Stimulated activated effector memory CD8-positive, alpha-beta T cell treated with anti-CD3 and anti-CD28 coated beads, Interleukin-12 subunit alpha, Interleukin-12 subunit beta, amount 100 ng/mL, for 72 hours (primary cell): ENCODE results near the gene ZNF490.
"Not testable (repeated sequence)": the region's sequence is repeated elsewhere in the genome, so short reads cannot be mapped to it uniquely, and the experiment has no call there.

Source experiments
- ATAC-seq: fragments of 150-1000 bp; cut with Tn5 transposase; 2 replicates; pipeline ENCODE4 v1.10.0; 2021
- DNase-seq, 2 donors: peaks; one replicate each; pipeline ENCODE4 v3.0.0; 2021 to 2022; ENCODE audit warnings: low spot score in 2 of 2
- H3K27ac Mint-ChIP-seq: one replicate; pipeline ENCODE4 v1.8.0; 2022; ENCODE audit warnings: mild to moderate bottlenecking, mixed read lengths
- H3K36me3 Mint-ChIP-seq: one replicate; pipeline ENCODE4 v1.8.0; 2022; ENCODE audit warnings: mild to moderate bottlenecking, mixed read lengths
- H3K4me1 Mint-ChIP-seq: one replicate; pipeline ENCODE4 v1.8.0; 2022; ENCODE audit warnings: mixed read lengths
- H3K4me3 Mint-ChIP-seq: one replicate; pipeline ENCODE4 v1.8.0; 2022; ENCODE audit warnings: mild to moderate bottlenecking, mixed read lengths
- H3K9me3 Mint-ChIP-seq: one replicate; pipeline ENCODE4 v1.8.0; 2022; ENCODE audit warnings: mixed read lengths

ZNF490 gene

DNA sequence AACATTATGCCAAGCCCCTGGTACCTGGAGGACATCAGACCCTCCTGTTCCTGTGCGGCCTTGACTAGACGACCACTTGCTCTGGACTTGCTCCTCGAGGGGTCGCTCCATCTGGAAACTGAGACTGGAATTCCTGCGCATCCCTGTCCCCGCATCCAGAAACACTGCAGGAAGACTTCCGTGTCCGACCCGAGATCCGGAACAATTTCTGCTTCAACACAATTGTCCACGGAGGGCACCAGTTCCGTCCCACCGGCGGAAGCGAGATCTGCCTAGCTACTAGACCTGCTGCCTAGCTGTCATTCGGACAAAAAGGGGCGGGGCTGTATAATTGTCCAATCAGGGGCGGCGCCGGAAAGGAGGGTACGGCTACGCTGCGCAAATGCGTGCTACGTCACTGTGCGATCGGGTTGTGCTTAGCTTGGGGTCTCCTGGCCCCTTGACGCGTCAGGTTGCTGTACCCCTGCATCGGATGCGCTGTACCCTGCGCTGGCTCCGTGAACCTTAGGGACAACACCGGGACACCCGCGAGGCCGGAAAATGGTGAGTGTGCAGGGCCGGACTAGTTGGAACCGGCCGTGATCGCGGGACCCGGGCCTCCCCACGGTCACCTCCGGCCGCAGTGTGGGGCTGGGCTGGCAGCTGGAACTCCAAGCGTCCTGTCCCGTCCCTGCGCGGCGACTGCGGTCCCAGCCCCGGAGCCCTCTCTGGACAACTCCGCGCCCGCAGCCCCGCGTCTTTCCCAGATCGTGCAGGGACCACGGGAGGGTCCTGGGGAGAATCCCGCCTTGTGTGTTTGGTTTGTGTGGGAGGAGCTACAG is at the start of gene ZNF490, which contains the start of gene ZNF791:
ZNF490 (minus strand) TSS at position 274 of the 821 bp plus-strand sequence; CDS start at position 141, 133 bp downstream.
ZNF791 (plus strand) TSS at position 381 of the 821 bp plus-strand sequence; CDS start at position 541, 160 bp downstream.
- Mint-ChIP-seq H3K9me3 (no peaks in the 10 kb centered on the region), H3K36me3 (peaks cover 60% of the 10 kb centered on the region), H3K4me1 (peaks cover 22% of the 10 kb centered on the region), H3K27ac (peak within 1 kb of the TSS; percentile 95), H3K4me3 (peak within 1 kb of the TSS; percentile 98)
- DNase-seq = peak; percentile 88 to 98
- peak; percentile 98 for ATAC-seq

DNA sequence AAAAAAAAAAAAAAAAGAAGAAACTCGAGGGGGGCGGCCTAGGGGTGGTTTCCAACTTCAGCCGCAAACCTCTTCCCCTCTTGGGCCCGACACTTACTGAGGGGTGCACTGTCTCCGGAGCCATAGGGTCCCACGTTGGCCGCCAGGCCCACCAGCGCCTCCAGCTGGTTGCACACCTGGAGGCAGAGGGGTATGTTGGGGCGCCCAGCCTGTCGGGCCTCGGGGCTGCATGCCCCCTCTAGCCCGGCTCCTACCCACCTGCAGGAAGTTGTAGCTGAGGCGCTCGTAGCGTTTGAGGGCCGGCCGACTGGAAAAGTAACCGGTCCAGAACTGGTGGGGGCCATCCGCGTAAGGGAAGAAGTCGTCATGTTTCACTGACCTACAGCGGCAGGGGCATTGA is 47.4 kb upstream of the ZNF490 start:
- ATAC-seq (no peak), DNase-seq (no peak)
- H3K27ac Mint-ChIP-seq = no peak overlapping the region
- peaks cover 9% of the 10 kb centered on the region for H3K4me1 Mint-ChIP-seq
- no peaks in the 10 kb centered on the region for H3K9me3 Mint-ChIP-seq
- peaks cover 100% of the 10 kb centered on the region for H3K36me3 Mint-ChIP-seq
- H3K4me3 Mint-ChIP-seq = no peak overlapping the region

DNA sequence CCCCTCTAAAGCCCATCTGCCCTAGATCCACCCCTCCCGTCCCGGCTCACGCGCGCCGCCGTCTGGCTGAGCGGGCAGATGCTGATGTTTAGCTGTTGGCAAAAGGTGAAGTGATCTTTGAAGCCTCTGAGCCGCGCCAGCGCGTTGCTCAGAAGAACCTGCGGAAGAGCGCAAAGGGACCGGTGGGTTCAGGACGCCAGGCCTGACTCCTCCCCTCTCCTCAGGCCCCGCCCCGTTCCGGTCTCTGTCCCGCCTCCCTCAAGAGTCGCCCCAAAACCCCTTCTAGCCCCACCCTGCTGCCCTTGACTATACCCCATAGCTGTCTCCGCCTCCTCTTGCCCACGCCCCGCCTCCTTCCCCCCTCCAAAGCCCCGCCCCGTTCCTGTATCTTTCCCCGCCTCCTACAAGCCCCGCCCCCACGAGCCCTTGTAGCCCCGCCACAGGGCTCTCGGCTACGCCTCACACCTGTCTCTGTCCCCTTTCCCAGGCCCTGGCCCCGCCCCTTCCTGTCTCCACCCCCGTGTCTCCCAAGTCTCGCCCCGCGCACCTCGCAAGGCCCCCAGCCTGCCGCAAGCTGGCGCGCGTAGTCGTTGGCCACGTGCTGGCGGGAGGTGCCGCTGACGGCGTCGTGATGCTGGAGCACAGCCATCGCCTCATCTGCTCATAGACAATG is 46.4 kb upstream of the ZNF490 start:
- ATAC-seq (peak; percentile 39), DNase-seq (no peak)
- Mint-ChIP-seq H3K9me3 (no peaks in the 10 kb centered on the region), H3K4me3 (no peak overlapping the region), H3K36me3 (peaks cover 100% of the 10 kb centered on the region), H3K4me1 (peaks cover 9% of the 10 kb centered on the region), H3K27ac (no peak overlapping the region)

DNA sequence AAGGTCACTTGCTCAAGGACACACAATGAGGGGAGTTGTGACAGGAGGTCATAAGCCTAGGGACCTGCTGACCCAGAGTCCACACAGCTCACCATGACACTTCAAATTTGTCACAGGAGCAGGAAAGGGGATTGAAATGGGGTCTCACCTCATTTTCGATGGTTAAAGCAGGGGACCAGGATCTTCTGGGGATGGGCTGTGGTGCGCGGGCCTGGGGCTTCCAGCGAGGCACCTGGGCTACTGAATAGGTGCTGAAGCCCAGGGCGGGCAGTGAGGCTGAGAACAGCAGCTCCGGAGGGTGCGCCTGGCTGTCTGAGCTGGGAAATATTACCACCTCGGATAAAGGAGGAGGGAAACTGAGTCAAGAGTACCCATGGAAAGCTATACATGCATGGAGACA is 44.9 kb upstream of the ZNF490 start:
- ATAC-seq (no peak), DNase-seq (no peak)
- Mint-ChIP-seq H3K9me3 (no peaks in the 10 kb centered on the region), H3K36me3 (peaks cover 100% of the 10 kb centered on the region), H3K27ac (peak overlapping the region; percentile 9), H3K4me3 (no peak overlapping the region), H3K4me1 (peaks cover 9% of the 10 kb centered on the region)

DNA sequence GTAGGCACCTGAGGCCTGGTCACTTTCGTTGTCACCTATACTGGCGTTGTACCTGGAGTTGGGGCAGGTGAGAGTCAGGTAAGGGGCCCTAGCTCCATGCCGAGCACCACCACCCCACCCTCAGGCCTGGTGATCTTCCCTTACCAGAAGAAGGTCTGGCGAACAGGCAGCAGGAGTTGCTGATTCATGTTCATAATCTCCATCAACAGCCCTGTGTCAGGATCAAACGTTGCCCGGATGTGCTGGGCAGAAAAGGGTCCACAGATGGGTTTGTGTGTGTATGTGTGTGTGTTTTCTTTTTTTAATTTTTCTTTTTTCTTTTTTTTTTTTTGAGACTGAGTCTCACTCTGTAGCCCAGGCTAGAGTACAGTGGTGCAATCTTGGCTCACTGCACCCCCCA is 41.6 kb upstream of the ZNF490 start:
- H3K27ac Mint-ChIP-seq = no peak overlapping the region
- no peaks in the 10 kb centered on the region for H3K9me3 Mint-ChIP-seq
- DNase-seq (no peak), ATAC-seq (no peak)
- no peak overlapping the region for H3K4me3 Mint-ChIP-seq
- H3K4me1 Mint-ChIP-seq = peaks cover 14% of the 10 kb centered on the region
- peaks cover 95% of the 10 kb centered on the region for H3K36me3 Mint-ChIP-seq

DNA sequence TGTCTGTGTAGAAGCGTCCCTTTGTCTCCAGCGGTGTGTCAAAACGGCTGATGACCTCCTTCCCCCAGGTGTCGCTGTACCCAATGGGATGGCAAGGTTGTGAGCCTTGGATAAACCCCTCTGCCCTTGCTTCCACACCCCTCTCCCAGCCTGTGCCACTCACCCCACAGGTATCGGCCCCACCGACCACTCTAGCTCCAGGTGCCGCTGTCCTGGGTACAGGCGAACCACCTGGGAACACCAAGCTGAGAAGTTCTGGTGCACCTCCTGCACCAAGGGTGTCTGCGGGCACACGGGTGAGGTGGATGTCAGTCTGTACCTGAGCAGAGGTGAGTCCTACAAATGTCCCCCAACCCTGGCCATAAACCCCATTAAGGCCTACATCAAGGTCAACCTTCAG is 39.3 kb upstream of the ZNF490 start:
- no peak overlapping the region for H3K4me3 Mint-ChIP-seq
- peaks cover 93% of the 10 kb centered on the region for H3K36me3 Mint-ChIP-seq
- peak overlapping the region; percentile 48 for H3K27ac Mint-ChIP-seq
- DNase-seq = no peak
- H3K9me3 Mint-ChIP-seq = no peaks in the 10 kb centered on the region
- ATAC-seq = no peak
- H3K4me1 Mint-ChIP-seq = peaks cover 9% of the 10 kb centered on the region

DNA sequence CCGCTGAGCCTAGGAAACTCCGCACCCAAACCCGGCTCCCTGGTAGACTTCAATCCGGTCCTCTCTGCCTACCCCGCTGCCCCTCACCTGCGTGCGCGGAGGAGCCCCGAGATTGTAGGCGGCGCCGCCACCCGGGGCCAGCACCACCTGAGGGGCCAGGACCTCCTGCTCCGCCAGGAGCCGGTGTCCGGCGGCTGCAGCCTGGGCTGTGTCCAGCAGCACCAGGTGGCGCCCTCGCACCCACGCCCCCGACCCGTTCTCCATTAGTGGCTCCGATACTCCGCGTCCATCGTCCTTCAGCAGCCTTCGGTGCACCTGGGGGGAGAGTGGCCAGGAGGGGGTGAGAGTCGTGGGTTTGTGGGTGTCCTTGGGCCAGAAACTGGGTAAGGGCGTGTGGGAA is 37.5 kb upstream of the ZNF490 start:
- Mint-ChIP-seq H3K27ac (peak overlapping the region; percentile 34), H3K36me3 (peaks cover 88% of the 10 kb centered on the region)
- DNase-seq = no peak

DNA sequence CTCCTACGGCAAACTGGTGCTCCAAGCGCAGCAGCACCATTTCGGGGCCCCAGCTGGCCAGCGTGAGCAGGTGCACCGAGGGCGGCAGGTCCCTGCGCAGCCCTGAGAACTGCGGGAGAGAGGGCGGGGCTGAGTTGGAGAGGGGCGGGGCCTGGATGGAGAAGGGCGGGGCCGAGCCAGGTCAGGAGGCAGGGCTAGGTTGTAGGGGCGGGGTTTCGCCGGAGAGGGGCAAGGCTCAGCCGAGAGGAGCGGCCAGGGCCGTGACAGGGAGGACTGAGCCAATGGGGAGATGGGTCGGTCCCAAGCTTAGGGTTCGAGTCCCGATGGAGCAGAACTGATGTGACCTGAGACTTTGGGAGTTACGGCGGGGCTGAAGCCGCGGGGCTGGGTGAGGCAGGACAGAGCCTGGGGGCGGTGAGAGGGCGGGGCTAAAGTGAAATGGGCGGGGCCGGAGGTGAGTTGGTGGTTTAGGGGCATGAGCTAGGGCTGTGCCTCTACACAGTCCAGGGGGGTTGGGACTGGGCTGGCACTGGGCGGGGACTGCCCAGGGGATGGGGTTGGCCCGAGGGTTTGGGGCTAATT is 37.0 kb upstream of the ZNF490 start:
- peaks cover 88% of the 10 kb centered on the region for H3K36me3 Mint-ChIP-seq
- ATAC-seq = peak; percentile 74
- no peak overlapping the region for H3K4me3 Mint-ChIP-seq
- peaks cover 9% of the 10 kb centered on the region for H3K4me1 Mint-ChIP-seq
- H3K27ac Mint-ChIP-seq = peak overlapping the region; percentile 40
- peak in 1 of 2 donors; percentile 14 for DNase-seq
- H3K9me3 Mint-ChIP-seq = no peaks in the 10 kb centered on the region

More for the DNA sequence above, 37.5 kb upstream of the ZNF490 start:
- no peak for ATAC-seq
- Mint-ChIP-seq H3K4me3 (no peak overlapping the region), H3K4me1 (peaks cover 9% of the 10 kb centered on the region), H3K9me3 (no peaks in the 10 kb centered on the region)

DNA sequence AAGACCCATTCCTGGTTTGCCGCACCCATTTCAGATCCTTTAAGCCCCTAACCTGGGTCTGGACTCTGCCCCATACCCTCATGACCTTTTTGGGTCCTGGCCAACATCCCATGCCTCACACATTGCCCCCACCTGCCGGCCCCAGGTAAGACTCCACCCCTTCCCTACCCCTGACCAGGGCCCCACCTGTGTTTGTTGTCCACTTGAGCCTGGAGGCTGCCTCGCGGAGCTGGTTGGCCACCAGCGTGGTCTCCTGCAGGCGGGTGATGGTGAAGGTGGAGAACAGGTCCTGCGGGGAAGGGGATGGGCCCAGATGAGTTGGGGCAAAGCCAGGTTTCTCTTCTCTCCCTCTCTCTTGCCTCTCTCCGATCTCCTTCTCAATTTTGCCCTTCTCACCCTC is 36.4 kb upstream of the ZNF490 start:
- no peak for DNase-seq
- H3K9me3 Mint-ChIP-seq = no peaks in the 10 kb centered on the region
- H3K27ac Mint-ChIP-seq = peak overlapping the region; percentile 40
- H3K4me1 Mint-ChIP-seq = peaks cover 9% of the 10 kb centered on the region
- H3K36me3 Mint-ChIP-seq = peaks cover 84% of the 10 kb centered on the region
- no peak overlapping the region for H3K4me3 Mint-ChIP-seq
- no peak for ATAC-seq

DNA sequence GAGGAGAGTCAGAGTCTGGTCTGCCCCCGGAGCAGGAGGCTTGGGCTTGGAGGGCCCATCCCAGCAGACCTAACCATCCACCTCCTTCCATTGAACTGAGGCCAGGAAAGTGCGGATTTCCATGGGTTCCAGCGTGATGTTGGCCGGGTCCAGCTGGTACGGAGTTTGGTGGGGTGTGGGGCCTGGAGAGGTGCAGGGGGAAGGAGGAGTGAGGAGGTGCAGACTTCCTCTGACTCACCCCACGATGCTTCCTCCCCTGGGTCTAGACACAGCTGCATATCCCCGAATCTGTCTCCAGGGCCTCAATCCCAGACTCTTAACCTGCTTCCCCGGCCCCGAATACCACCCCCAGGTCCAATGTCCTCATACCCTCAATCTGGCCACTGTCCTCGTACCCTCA is 35.9 kb upstream of the ZNF490 start:
- H3K27ac Mint-ChIP-seq = peak overlapping the region; percentile 40
- ATAC-seq = no peak
- H3K9me3 Mint-ChIP-seq = no peaks in the 10 kb centered on the region
- DNase-seq = no peak
- H3K4me1 Mint-ChIP-seq = peaks cover 9% of the 10 kb centered on the region
- H3K4me3 Mint-ChIP-seq = no peak overlapping the region
- H3K36me3 Mint-ChIP-seq = peaks cover 79% of the 10 kb centered on the region

DNA sequence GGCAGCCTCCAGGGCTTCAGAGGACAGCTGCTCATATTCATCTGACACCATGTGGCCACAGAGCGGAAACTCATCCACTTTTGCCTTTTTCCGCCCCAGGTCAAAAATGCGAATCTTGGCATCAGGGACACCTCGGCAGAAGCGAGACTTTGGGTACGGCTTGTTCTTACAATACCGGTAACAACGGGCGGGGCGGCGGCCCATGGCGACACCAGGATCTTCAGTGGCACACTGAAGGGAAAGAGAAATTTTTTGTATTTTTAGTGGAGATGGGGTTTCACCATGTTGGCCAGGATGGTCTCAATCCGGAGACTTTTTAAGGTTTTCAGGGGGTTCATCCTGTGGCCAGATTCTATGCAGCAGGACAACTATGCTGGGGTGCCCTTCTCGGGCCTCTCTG is 33.1 kb upstream of the ZNF490 start:
- not testable (repeated sequence) for H3K27ac Mint-ChIP-seq, DNase-seq, ATAC-seq, H3K9me3 Mint-ChIP-seq, H3K4me3 Mint-ChIP-seq
- Mint-ChIP-seq H3K36me3 (peaks cover 57% of the 10 kb centered on the region), H3K4me1 (peaks cover 20% of the 10 kb centered on the region)

DNA sequence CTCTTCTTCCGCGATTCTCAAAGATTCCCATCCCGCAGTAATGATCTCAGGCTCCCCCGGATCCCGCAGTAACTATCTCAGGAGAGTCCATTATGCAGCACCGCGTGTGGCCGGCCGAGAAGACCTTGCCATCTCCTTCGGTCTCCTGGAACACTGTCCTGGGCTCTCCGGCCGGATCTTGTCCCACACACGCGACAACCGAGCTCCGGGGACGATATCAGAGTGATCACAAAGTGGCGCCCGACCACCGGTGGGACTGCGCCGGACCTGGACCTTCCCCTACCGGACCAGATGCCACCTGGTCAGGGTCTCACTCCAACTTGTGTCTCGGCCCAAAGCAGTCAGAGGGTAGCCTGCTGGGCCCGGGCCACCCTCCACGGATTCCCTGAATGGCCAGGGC is 31.9 kb upstream of the ZNF490 start:
- H3K4me3 Mint-ChIP-seq = no peak overlapping the region
- DNase-seq (no peak), ATAC-seq (no peak)
- H3K36me3 Mint-ChIP-seq = peaks cover 51% of the 10 kb centered on the region
- no peaks in the 10 kb centered on the region for H3K9me3 Mint-ChIP-seq
- H3K27ac Mint-ChIP-seq = no peak overlapping the region
- H3K4me1 Mint-ChIP-seq = peaks cover 18% of the 10 kb centered on the region

DNA sequence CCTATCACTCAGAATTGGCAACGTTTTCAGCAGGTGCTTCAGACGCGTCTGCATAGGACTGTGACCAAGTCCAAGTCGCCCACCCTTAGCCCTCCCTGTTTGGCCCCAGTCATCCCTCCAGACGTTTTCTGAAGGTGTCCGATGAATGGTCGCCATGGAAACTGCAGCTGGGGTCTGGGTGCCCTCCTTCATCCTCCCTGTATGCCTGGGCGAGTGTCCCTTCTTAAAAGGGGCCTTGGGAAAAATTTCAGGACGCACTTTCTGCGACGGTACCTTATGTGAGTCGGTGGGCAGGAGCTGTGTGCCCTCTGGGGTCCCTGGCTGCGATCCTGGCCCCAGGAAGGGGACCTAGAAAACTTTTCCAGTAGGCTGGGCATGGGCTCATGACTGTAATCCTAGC is 30.8 kb upstream of the ZNF490 start:
- Mint-ChIP-seq H3K9me3 (no peaks in the 10 kb centered on the region), H3K4me3 (no peak overlapping the region), H3K27ac (no peak overlapping the region), H3K36me3 (peaks cover 51% of the 10 kb centered on the region), H3K4me1 (peaks cover 10% of the 10 kb centered on the region)
- DNase-seq = no peak
- ATAC-seq = no peak

DNA sequence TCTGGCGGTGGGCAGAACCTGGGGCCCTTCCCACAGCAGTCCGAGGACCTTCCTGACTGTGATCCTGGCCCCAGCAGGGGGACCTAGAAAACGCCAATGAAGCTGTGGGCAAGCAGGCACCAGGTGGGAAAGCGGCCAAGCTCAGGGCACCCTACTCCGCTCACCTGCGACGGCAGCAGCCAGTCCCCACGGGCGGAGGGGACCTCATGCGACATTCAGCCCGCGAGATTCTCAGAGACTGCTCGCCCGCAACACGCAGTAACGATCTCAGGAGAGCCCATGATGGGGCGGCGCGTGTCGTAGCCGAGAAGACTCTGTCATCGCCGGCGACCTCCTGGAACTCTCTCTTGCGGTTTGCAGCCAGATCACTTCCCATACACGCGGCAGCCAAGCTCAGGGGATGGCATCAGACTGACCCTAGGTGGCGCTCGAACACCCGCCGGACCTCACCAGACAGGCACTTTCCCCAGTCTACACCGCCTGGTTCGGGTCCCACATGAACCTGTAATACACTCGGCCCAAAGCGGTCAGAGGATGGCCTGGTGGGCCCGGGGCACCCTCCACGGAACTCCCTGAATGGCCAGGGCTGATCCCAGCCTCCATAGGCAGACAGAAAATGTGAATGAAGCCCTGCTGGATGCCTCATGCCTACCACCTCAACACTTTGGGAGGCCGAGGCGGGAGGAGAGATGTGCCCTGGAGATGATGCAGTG is 29.4 kb upstream of the ZNF490 start:
- DNase-seq (peak; percentile 82 to 92), ATAC-seq (peak; percentile 97)
- Mint-ChIP-seq H3K9me3 (no peaks in the 10 kb centered on the region), H3K27ac (peak overlapping the region; percentile 75), H3K36me3 (peaks cover 43% of the 10 kb centered on the region), H3K4me3 (peak overlapping the region; percentile 59), H3K4me1 (peaks cover 14% of the 10 kb centered on the region)

DNA sequence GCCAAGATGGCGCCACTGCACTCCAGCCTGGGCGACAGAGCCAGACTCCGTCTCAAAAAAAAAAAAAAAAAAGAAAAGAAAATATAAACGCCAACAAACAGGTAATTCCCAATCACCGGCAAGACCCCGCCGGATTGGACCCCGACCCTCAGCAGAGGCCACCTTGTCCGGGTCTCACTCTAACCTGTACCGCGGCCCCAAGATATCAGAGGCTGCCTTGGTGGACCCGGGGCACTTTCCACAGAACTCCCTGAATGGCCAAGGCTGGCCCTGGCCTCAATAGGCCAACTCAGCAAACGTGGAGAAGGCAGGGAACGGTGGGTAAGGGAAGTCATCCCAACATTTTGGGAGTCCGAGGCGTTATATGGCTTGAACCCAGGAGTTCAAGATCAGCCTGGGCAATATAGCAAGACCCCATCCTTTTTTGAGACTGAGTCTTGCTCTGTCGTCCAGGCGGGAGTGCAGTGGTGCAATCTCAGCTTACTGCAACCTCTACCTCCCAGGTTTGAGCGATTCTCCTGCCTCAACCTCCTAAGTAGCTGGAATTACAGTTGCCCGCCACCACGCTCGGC is 28.1 kb upstream of the ZNF490 start:
- ATAC-seq (no peak), DNase-seq (no peak)
- Mint-ChIP-seq H3K27ac (no peak overlapping the region), H3K9me3 (no peaks in the 10 kb centered on the region), H3K36me3 (peaks cover 45% of the 10 kb centered on the region), H3K4me3 (no peak overlapping the region), H3K4me1 (peaks cover 17% of the 10 kb centered on the region)
